ENCODE data around the gene ANK2. TPM values are rescaled to one million over a fixed set of nuclear protein-coding genes. Genes with fewer than 3 reads are reported as not detected.

ANK2 gene
- total RNA-seq, 1 donor from 2014 or later = 77.8 TPM

GRCh38 chr4:113327494-113327893, 278.0 kb downstream of the ANK2 start:
- Histone ChIP-seq H3K27me3 (ENCODE audit: insufficient read depth, low read length) (no peaks in the 10 kb centered on the region), H3K9ac (ENCODE audit: low read length) (no peak overlapping the region), H3K36me3 (ENCODE audit: insufficient read depth, low read length) (no peaks in the 10 kb centered on the region), H3K27ac (ENCODE audit: low read depth, low read length) (no peak overlapping the region), H4K20me1 (ENCODE audit: insufficient read depth, low read length) (no peaks in the 10 kb centered on the region), H3K4me1 (ENCODE audit: insufficient read depth, low read length) (no peaks in the 10 kb centered on the region), H3K9me3 (ENCODE audit: insufficient read depth, low read depth, low read length) (no peaks in the 10 kb centered on the region), H3K4me3 (ENCODE audit: insufficient read depth, low read depth, low read length) (no peak overlapping the region), H3K4me2 (ENCODE audit: low read length) (no peak overlapping the region), H3K79me2 (ENCODE audit: insufficient read depth, low read length) (no peaks in the 10 kb centered on the region), H2AFZ (ENCODE audit: low read depth, low read length) (no peak overlapping the region)
- no peaks in the 10 kb centered on the region for H3K27me3 Mint-ChIP-seq (ENCODE audit: low read depth, unreplicated experiment)
- H3K27ac Mint-ChIP-seq (ENCODE audit: unreplicated experiment) = no peak overlapping the region
- no peak overlapping the region for H3K4me3 Mint-ChIP-seq (ENCODE audit: unreplicated experiment)
- no peak for FAIRE-seq
- TF ChIP-seq, protein P1, sequence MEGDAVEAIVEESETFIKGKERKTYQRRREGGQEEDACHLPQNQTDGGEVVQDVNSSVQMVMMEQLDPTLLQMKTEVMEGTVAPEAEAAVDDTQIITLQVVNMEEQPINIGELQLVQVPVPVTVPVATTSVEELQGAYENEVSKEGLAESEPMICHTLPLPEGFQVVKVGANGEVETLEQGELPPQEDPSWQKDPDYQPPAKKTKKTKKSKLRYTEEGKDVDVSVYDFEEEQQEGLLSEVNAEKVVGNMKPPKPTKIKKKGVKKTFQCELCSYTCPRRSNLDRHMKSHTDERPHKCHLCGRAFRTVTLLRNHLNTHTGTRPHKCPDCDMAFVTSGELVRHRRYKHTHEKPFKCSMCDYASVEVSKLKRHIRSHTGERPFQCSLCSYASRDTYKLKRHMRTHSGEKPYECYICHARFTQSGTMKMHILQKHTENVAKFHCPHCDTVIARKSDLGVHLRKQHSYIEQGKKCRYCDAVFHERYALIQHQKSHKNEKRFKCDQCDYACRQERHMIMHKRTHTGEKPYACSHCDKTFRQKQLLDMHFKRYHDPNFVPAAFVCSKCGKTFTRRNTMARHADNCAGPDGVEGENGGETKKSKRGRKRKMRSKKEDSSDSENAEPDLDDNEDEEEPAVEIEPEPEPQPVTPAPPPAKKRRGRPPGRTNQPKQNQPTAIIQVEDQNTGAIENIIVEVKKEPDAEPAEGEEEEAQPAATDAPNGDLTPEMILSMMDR (IDR thresholded peaks at IDR 0.05; ENCODE audit: insufficient read depth, low read depth, low read length) = no peak
- no peak for TF ChIP-seq EZH2 (IDR thresholded peaks at IDR 0.05; ENCODE audit: insufficient read depth, low read length)
- peaks cover 3% of the 10 kb centered on the region for H3K4me1 Mint-ChIP-seq (ENCODE audit: low read depth, unreplicated experiment)
- H3K36me3 Mint-ChIP-seq (ENCODE audit: low read depth, unreplicated experiment) = peaks cover 7% of the 10 kb centered on the region
- no peaks in the 10 kb centered on the region for H3K9me3 Mint-ChIP-seq (ENCODE audit: unreplicated experiment)
- no peak for DNase-seq (ENCODE audit: low read depth)

DNA sequence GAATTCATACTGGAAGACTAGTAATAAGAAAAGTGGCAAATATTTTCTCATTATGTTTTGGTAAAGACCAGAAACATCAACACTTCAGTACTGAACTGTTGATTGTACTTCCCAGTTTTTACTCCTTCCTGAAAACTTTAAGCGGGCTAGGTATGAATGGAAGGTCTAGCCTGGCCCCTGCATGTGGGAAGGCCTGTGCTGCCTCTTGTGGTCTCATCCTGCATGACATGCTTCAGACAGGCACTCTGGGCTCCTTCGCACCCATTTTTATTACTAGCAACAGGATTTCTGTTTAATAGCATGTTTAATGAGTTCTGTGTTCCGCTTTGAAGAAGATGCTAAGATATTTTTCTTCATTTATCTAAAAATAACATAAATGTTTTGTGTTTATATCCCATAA, 279.1 kb downstream of the ANK2 start:
- Mint-ChIP-seq H3K27ac (ENCODE audit: unreplicated experiment) (no peak overlapping the region), H3K27me3 (ENCODE audit: low read depth, unreplicated experiment) (no peaks in the 10 kb centered on the region), H3K9me3 (ENCODE audit: unreplicated experiment) (no peaks in the 10 kb centered on the region), H3K36me3 (ENCODE audit: low read depth, unreplicated experiment) (peaks cover 10% of the 10 kb centered on the region), H3K4me1 (ENCODE audit: low read depth, unreplicated experiment) (peaks cover 3% of the 10 kb centered on the region), H3K4me3 (ENCODE audit: unreplicated experiment) (no peak overlapping the region)
- Histone ChIP-seq H3K79me2 (ENCODE audit: insufficient read depth, low read length) (no peaks in the 10 kb centered on the region), H3K4me2 (ENCODE audit: low read length) (no peak overlapping the region), H3K4me1 (ENCODE audit: insufficient read depth, low read length) (no peaks in the 10 kb centered on the region), H4K20me1 (ENCODE audit: insufficient read depth, low read length) (no peaks in the 10 kb centered on the region), H2AFZ (ENCODE audit: low read depth, low read length) (no peak overlapping the region), H3K27me3 (ENCODE audit: insufficient read depth, low read length) (no peaks in the 10 kb centered on the region), H3K9ac (ENCODE audit: low read length) (no peak overlapping the region), H3K36me3 (ENCODE audit: insufficient read depth, low read length) (no peaks in the 10 kb centered on the region), H3K4me3 (ENCODE audit: insufficient read depth, low read depth, low read length) (no peak overlapping the region), H3K9me3 (ENCODE audit: insufficient read depth, low read depth, low read length) (no peaks in the 10 kb centered on the region), H3K27ac (ENCODE audit: low read depth, low read length) (no peak overlapping the region)
- DNase-seq (ENCODE audit: low read depth) (no peak), FAIRE-seq (no peak)
- TF ChIP-seq EZH2 (IDR thresholded peaks at IDR 0.05; ENCODE audit: insufficient read depth, low read length) = no peak
- TF ChIP-seq, protein P1 (IDR thresholded peaks at IDR 0.05; ENCODE audit: insufficient read depth, low read depth, low read length) = peak; percentile 40

- no peak overlapping the region for H3K27ac Mint-ChIP-seq (ENCODE audit: unreplicated experiment)
- FAIRE-seq = no peak
These were observed 280.7 kb downstream of the ANK2 start for GRCh38 chr4:113330200-113330599.

More at GRCh38 chr4:113330200-113330599, 280.7 kb downstream of the ANK2 start:
- Histone ChIP-seq H2AFZ (ENCODE audit: low read depth, low read length) (no peak overlapping the region), H4K20me1 (ENCODE audit: insufficient read depth, low read length) (no peaks in the 10 kb centered on the region), H3K9ac (ENCODE audit: low read length) (no peak overlapping the region), H3K4me2 (ENCODE audit: low read length) (no peak overlapping the region), H3K79me2 (ENCODE audit: insufficient read depth, low read length) (no peaks in the 10 kb centered on the region), H3K4me1 (ENCODE audit: insufficient read depth, low read length) (no peaks in the 10 kb centered on the region), H3K27ac (ENCODE audit: low read depth, low read length) (no peak overlapping the region), H3K4me3 (ENCODE audit: insufficient read depth, low read depth, low read length) (no peak overlapping the region), H3K36me3 (ENCODE audit: insufficient read depth, low read length) (no peaks in the 10 kb centered on the region), H3K9me3 (ENCODE audit: insufficient read depth, low read depth, low read length) (no peaks in the 10 kb centered on the region), H3K27me3 (ENCODE audit: insufficient read depth, low read length) (no peaks in the 10 kb centered on the region)
- Mint-ChIP-seq H3K27me3 (ENCODE audit: low read depth, unreplicated experiment) (no peaks in the 10 kb centered on the region), H3K36me3 (ENCODE audit: low read depth, unreplicated experiment) (peaks cover 11% of the 10 kb centered on the region), H3K4me3 (ENCODE audit: unreplicated experiment) (no peak overlapping the region), H3K4me1 (ENCODE audit: low read depth, unreplicated experiment) (peaks cover 3% of the 10 kb centered on the region), H3K9me3 (ENCODE audit: unreplicated experiment) (no peaks in the 10 kb centered on the region)
- TF ChIP-seq, protein P1 (IDR thresholded peaks at IDR 0.05; ENCODE audit: insufficient read depth, low read depth, low read length) = no peak
- TF ChIP-seq EZH2 (IDR thresholded peaks at IDR 0.05; ENCODE audit: insufficient read depth, low read length) = no peak
- DNase-seq (ENCODE audit: low read depth) = no peak

Data from astrocyte (in vitro differentiated cells and primary cell).